Measurements from ENCODE around the gene TGM4.

TGM4 gene

DNA sequence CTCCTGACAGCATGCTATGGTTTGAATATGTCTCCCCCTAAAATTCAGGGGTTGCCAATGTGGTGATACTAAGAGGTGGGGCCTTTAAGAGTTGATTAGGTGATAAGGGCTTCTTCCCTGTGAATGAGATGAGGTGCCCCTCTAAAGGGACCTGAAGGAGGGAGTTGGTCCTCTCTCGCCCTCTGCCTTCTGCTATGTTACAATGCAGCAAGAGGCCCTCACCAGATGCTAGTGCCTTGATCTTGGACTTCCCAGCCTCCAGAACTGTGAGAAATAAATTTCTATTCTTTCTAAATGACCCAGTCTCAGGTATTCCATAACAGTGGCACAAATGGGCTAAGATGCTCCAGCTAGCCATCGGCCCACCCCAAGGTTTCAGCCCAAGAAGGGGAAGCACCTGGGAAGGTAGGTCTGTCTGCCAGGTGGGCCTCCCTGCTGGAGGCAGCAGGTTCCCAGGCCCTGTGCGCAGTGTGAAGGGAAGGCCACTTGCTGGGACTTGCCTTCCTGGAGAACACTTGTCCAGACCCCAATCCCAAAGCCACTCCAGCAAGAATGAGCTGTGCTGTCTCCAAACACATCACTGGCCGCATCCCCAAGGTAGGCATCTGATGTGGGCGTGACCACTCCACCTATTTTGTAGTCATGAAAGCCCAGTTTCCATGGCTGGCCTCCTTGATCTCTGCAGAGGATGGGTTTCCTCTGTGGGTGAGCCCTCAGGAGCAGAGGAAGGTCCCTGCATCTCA lies 9.0 kb downstream of the TGM4 start:
- DNase-seq = no peak

GRCh38 chr3:44883999-44884431 lies 9.6 kb downstream of the TGM4 start:
- no peak for DNase-seq

DNA sequence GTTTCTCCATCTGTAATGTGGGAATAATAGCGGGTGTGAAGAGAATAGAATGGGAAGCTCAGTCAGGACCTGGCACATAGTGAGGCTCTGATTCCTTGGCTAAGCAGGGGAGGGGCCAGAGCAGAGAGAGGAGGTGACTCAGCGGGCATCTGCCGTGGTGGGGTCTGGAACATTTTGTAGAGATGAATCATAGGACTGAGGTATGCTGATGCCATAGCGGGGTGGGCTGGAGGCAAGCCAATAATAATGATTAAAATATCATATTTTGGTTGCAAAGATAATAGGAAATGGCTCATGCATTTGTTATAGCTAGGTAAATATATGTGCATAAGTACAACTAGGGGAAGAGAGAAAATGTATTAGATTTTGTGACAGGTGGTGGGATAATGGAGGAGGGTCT lies 11.2 kb downstream of the TGM4 start:
- DNase-seq = no peak

DNA sequence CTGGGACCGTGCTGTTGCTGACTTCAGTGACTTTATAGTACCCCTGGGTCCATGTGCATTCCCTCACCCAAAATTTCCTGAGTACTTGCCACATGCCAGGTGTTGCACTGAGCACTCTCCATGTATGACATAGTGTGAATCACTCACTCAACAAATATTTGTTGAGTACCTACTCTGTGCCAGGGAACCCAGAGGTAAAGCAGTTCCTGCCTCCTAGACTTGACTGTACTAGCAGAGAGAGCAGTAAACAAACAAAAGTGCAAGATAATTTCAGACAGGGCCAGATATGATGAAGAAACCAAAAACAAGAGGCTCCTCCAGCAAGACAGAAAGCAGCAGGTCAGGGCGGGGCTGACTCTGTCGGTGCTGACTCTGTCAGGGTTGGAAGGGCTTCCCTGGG lies 12.2 kb downstream of the TGM4 start:
- DNase-seq = no peak

DNA sequence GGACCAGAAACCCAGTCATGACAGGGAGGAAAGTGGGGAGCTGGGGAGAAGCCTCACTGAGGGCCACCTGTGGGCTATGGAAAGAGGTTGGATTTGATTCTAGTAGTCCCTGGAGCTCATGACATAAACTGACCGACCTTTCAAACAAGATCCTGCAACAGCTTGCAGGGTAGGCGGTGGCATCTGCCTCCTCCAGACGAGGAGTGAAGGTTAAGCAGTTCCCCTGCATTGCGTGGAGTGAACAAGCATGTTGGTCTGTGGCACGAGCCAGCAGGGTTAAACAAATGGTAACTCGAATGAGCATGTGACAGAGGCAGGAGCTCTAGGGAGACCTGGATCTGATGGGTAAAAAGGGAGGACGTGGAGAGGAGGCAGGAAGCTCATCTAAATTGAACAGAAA lies 12.7 kb downstream of the TGM4 start:
- no peak for DNase-seq

DNA sequence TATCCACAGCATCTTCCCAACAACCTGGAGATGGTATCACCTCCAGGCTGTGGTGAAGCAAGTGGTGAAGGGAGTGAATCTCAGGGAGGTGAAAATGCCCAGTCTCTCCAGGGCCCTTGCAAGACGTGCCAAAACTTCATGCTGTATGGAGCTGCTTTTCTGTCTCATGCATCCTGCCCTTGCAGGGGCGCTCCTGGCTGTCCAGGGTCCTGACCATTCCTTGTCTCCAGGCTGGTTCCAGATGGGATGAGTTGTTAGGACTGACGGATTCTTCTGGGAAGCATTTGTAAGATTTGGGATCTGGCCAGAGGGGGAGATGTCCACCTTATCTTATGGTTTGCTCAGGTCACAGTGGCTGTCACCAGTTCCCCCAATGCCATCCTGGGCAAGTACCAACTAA lies 15.8 kb downstream of the TGM4 start:
- DNase-seq = no peak

DNA sequence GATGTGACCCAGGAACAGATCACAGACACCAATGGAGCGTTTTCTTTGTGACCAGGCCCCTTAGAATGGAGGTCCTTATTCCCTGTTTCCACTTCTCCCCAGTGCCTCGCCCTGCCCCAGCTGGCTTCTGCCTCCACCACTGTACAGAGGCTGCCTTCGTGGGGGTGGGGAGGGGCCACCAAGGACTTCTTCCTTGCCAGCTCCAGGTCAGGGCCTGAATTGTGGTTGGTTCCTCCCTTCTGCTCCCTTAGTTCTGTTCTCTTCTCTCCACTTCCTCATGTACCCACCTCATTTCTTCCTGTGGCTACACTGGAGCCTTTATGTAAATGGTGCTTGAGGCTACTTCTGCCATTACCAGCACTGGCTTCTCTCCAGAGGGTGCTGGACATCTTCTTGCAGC lies 16.4 kb downstream of the TGM4 start:
- no peak for DNase-seq

DNA sequence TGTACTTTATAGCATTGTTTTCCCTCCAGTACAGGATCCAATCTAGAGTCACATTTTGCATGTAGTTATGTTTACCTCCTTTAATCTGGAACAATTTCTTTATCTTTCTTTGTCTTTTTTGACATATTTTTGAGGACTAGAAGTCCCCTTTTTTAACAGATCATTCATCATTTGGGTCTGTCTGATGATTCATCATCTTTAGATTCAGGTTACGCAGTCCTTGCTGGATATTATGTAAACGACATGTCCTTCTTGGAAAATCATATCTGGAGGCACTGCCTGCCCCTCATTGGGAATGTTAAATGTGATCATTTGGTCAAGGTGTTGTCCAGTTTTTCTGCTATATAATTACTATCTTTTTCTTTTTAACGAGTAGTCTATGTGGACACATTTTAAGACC lies 18.3 kb downstream of the TGM4 start:
- no peak for DNase-seq

DNA sequence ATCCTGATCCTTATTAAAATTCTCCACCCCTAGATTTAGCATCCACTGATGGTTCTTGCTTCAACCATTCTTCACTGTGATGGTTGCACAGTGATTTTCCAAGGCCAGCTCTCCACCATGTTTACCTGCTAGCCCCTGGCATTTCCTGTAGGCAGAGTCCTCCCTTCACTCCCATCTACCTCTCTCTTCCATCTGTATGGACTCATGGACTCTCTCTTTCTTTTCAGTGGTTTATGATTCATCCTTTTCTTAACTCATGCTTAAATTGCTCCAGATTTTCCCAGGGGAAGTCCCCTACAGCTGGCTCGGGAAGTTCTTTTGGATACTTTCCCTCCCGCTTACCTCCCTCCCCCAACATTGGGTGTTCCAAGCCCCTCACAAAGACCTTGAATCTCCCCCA lies 18.7 kb downstream of the TGM4 start:
- DNase-seq = no peak

- no peak for DNase-seq
Measured at GRCh38 chr3:44894485-44894884, 20.1 kb downstream of the TGM4 start.

DNA sequence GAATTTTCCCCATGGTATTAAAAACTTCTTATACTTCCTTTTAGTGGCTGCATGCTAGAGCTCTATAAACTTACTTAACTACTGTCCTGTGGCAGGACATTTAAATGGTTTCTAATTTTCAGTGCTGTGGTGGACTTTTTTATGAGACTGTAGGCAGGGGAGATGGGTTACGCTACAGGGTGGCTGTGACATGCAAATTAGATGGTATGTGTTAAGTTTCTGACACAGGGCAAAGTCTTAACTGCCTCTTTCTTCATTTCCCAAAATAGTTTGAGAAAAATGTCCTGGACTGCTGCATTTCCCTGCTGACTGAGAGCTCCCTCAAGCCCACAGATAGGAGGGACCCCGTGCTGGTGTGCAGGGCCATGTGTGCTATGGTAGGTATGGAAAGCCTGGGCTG lies 22.0 kb downstream of the TGM4 start:
- no peak for DNase-seq

DNA sequence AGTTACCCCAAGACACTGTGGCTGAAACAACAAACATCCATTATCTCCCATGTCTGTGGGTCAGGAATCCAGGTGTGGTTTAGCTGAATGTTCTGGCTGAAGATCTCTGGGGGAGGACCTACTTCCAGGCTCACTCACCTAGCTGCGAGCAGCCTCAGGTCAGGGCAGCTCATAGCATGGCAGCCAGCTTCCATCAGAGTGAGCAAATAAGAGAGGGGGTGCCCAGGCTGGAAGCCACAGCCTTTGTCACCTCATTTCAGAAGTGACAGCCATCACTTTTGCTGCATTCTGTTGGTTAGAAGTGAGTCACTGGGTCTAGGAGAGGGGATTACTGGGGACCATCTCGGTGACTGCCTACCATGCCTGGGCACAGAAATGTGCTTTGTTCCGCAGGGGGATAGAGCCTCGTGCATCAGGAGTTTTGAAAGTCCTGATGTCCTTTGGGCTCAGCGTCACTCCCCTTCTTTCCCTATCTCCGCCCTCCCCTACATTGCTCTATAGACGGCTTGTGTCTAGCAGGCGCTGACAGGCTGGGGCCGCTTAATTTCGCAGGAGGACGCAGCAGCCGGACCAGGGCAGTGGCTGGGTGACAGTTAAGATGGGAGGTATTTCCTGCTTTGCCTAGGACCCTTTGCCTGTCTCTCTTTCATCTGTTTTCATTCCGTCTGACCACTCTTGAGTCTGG lies 25.4 kb downstream of the TGM4 start:
- no peak for DNase-seq

DNA sequence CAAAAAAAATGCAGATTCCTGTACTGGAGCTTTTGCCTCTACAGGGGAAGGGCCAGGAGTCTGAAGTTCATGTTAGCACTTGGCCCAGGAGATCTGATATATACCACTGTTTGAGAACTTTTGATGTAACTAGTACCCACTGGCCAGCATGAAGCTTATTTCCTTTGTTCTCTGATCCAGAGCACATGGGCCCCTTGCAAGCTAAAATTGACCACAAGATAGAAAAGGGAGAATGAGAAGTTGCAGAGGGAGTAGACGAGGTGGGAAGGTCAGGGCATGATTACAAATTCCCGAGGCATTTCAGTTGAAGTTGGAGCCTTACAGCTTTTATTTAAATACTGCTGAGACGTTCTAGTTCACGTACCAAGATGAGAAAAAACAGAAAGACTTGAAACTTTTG lies 28.2 kb downstream of the TGM4 start:
- DNase-seq = no peak

GRCh38 chr3:44903314-44903713 lies 28.9 kb downstream of the TGM4 start:
- no peak for DNase-seq

DNA sequence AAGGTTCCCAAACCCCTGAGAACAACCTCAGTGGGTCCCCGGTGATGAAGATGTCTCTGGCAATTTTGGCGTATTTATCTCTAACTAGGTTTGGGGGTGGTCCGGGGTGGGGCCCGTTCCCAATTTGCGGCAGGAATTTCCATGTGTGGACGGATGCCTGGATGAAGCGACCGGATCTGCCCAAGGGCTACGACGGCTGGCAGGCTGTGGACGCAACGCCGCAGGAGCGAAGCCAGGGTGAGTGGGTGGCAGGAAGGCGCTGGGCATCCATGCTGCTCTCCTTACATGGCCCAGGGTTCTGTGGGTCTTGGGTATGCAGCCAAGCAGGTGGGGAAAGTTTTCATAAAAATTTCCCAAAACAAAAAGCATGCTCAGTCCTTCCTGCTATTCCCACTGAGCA lies 29.3 kb downstream of the TGM4 start:
- no peak for DNase-seq

DNA sequence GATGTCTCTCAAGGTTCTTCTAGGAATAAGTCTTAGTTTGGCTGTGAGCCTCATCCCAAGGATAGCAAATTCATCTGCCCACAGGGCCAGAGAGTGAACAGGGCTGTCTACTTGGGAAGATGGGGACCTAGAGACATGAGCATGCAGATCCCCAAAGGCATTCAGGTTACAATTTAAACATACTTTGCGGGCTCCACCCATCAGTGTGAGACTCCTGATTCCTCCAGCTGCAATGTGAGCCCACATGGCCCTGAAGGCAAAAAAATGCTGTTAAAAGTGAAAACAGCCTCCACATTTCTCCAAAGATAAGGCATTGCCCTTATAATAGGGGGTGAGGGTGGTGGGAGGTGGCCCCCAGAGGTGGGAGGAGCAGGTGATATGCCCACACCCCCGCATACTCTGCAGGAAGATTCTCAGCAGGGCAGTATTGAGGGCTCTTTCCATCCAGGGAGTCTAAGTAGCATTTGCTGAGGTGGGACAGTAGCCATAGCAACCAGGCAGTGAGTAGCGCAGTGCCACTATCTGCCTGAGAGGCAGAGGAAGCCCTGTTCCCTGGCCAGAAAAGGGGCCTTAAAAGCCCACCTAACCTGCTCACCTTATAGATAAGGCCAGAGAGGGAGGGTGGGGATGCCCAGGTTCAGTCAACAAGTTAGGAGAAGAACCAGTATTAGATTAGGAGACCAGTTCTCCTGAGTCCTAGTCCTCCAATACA lies 31.2 kb downstream of the TGM4 start:
- DNase-seq = no peak

DNA sequence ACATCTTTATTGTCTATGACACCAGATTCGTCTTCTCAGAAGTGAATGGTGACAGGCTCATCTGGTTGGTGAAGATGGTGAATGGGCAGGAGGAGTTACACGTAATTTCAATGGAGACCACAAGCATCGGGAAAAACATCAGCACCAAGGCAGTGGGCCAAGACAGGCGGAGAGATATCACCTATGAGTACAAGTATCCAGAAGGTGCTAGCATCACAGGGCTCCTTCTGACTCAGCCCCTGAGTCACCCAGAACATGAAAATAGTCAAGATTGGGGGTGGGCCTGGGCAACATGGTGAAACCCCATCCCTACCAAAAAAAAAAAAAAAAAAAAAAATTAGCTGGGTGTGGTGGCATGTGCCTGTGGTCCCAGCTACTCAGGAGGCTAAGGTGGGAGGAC lies 32.6 kb downstream of the TGM4 start:
- DNase-seq = no peak

GRCh38 chr3:44907612-44908011 lies 33.2 kb downstream of the TGM4 start:
- no peak for DNase-seq

DNA sequence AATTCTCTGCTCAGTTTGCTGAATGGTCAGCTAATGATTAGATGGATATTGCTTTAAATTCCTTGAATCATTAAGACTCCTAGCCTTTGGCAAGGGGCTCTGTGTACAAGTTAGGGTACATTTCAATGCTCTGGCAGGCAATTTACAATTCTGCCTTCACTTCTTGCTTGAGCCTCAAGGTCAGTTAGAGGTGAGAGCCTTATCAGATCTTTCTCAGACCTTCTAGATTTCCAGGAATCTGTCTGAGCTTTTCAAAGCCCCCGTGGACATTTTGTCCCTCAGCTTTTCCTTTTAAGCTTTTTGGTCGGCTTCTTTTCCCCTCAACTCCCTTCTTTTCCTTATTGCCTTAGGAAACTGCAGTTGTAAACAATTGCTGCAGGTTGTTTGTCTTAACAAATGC lies 34.7 kb downstream of the TGM4 start:
- no peak for DNase-seq

- no peak for DNase-seq
Measured at GRCh38 chr3:44910693-44911092, 36.3 kb downstream of the TGM4 start.

DNA sequence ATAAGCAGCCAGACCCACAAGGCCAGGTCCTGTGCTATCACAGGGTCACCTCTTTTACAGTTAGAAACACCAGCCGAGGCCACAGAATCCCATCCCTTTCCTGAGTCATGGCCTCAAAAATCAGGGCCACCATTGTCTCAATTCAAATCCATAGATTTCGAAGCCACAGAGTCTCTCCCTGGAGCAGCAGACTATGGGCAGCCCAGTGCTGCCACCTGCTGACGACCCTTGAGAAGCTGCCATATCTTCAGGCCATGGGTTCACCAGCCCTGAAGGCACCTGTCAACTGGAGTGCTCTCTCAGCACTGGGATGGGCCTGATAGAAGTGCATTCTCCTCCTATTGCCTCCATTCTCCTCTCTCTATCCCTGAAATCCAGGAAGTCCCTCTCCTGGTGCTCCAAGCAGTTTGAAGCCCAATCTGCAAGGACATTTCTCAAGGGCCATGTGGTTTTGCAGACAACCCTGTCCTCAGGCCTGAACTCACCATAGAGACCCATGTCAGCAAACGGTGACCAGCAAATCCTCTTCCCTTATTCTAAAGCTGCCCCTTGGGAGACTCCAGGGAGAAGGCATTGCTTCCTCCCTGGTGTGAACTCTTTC lies 39.6 kb downstream of the TGM4 start:
- peak; percentile 19 for DNase-seq

GRCh38 chr3:44914936-44915335 lies 40.5 kb downstream of the TGM4 start:
- DNase-seq = no peak

GRCh38 chr3:44915702-44916438 lies 41.5 kb downstream of the TGM4 start:
- no peak for DNase-seq

All from NCI-H1092 (cell line).